ENCODE data around the gene ARL6IP1. TPM values are rescaled to one million over a fixed set of nuclear protein-coding genes. Genes with fewer than 3 reads are reported as not detected.

ARL6IP1 gene
- total and polyA plus RNA-seq, 2 of the 13 experiments (the other 11 are each of a cell fraction or from before 2014, with no cell fraction given) = 263 to 373 TPM

GRCh38 chr16:18789850-18790706, 11.3 kb downstream of the ARL6IP1 start, which contains the start of gene RPS15A (continued):
- no peak for TF ChIP-seq GLMP (CRISPR knock-in tag; IDR thresholded peaks at IDR 0.05; ENCODE audit: borderline replicate concordance)
- no peak; the same call in 1 of the 2 replicates for TF ChIP-seq ZNF3 (CRISPR knock-in tag; IDR thresholded peaks at IDR 0.05)
- TF ChIP-seq ZFYVE20 (CRISPR knock-in tag; IDR thresholded peaks at IDR 0.05; ENCODE audit: borderline replicate concordance, low read depth) = peak; percentile 88; the same call in 1 of the 2 replicates
- no peak for TF ChIP-seq SRSF4 (IDR thresholded peaks at IDR 0.05; ENCODE audit: low read depth, low read length, poor library complexity, severe bottlenecking)
- TF ChIP-seq TAF15 (IDR thresholded peaks at IDR 0.05; ENCODE audit: low read depth, low read length, poor library complexity, severe bottlenecking) = peak; percentile 7
- peak; percentile 99 for TF ChIP-seq MXD3 (CRISPR knock-in tag; IDR thresholded peaks at IDR 0.05)
- peak; percentile 95 for TF ChIP-seq NFE2L1 (CRISPR knock-in tag; IDR thresholded peaks at IDR 0.05; ENCODE audit: borderline replicate concordance)
- TF ChIP-seq SP4 (CRISPR knock-in tag; IDR thresholded peaks at IDR 0.05) = peak; percentile 90
- 0 out of 2 replicates have a peak, but pooled peaks have one; percentile 16 for TF ChIP-seq ZNF432 (CRISPR knock-in tag; IDR thresholded peaks at IDR 0.05; ENCODE audit: borderline replicate concordance)
- TF ChIP-seq SIX4 (CRISPR knock-in tag; IDR thresholded peaks at IDR 0.05) = peak; percentile 72
- TF ChIP-seq TEAD3 (CRISPR knock-in tag; optimal IDR thresholded peaks at IDR 0.05; ENCODE audit: borderline replicate concordance) = peak; percentile 74
- TF ChIP-seq, protein P1, sequence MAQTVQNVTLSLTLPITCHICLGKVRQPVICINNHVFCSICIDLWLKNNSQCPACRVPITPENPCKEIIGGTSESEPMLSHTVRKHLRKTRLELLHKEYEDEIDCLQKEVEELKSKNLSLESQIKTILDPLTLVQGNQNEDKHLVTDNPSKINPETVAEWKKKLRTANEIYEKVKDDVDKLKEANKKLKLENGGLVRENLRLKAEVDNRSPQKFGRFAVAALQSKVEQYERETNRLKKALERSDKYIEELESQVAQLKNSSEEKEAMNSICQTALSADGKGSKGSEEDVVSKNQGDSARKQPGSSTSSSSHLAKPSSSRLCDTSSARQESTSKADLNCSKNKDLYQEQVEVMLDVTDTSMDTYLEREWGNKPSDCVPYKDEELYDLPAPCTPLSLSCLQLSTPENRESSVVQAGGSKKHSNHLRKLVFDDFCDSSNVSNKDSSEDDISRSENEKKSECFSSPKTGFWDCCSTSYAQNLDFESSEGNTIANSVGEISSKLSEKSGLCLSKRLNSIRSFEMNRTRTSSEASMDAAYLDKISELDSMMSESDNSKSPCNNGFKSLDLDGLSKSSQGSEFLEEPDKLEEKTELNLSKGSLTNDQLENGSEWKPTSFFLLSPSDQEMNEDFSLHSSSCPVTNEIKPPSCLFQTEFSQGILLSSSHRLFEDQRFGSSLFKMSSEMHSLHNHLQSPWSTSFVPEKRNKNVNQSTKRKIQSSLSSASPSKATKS (CRISPR knock-in tag; IDR thresholded peaks at IDR 0.05) = no peak
- TF ChIP-seq FOXK2 (IDR thresholded peaks at IDR 0.05) = peak; percentile 93
- TF ChIP-seq, protein P2, sequence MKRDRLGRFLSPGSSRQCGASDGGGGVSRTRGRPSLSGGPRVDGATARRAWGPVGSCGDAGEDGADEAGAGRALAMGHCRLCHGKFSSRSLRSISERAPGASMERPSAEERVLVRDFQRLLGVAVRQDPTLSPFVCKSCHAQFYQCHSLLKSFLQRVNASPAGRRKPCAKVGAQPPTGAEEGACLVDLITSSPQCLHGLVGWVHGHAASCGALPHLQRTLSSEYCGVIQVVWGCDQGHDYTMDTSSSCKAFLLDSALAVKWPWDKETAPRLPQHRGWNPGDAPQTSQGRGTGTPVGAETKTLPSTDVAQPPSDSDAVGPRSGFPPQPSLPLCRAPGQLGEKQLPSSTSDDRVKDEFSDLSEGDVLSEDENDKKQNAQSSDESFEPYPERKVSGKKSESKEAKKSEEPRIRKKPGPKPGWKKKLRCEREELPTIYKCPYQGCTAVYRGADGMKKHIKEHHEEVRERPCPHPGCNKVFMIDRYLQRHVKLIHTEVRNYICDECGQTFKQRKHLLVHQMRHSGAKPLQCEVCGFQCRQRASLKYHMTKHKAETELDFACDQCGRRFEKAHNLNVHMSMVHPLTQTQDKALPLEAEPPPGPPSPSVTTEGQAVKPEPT (CRISPR knock-in tag; IDR thresholded peaks at IDR 0.05; ENCODE audit: low read depth) = peak; percentile 93
- TF ChIP-seq HNF1A (IDR thresholded peaks at IDR 0.05; ENCODE audit: low read depth) = peak; percentile 71; the same call in 1 of the 2 replicates
- peak; percentile 86; the same call in 1 of the 2 replicates for TF ChIP-seq HNF1A (CRISPR knock-in tag; IDR thresholded peaks at IDR 0.05; ENCODE audit: borderline replicate concordance)
- peak; percentile 37; the same call in 1 of the 2 replicates for TF ChIP-seq RCOR2 (CRISPR knock-in tag; IDR thresholded peaks at IDR 0.05)
- TF ChIP-seq CREB1 (IDR thresholded peaks at IDR 0.05) = peak; percentile 52; the same call in 1 of the 2 replicates
- TF ChIP-seq CREB1 (CRISPR knock-in tag; IDR thresholded peaks at IDR 0.05) = peak; percentile 77
